SK-N-SH treated with all-trans-retinoic acid at 6 μM for 48 hours (cell line): ENCODE measurements around the gene RRM1.

Experiments
- ATAC-seq: fragments of 200-7000 bp; cut with Tn5 transposase; 3 replicates; pipeline ENCODE4 v1.9.1; 2020; ENCODE audit warnings: mild to moderate bottlenecking, moderate library complexity
- ARNTL ChIP-seq: fragments of 450-650 bp; formaldehyde crosslinking; IDR thresholded peaks from 2 replicates; pipeline ENCODE4 v1.5.0; 2020; ENCODE audit warnings: low read depth, mild to moderate bottlenecking, moderate library complexity, borderline replicate concordance
- BACH2 ChIP-seq: fragments of 250-450 bp; sonication (Bioruptor Pico); IDR thresholded peaks from 2 replicates; pipeline ENCODE4 v1.9.0; 2021; ENCODE audit warnings: mild to moderate bottlenecking, borderline replicate concordance
- CSDC2 ChIP-seq: fragments of 250-450 bp; sonication (Bioruptor Pico); IDR thresholded peaks from 2 replicates; pipeline ENCODE4 v1.5.0; 2020; ENCODE audit warnings: mild to moderate bottlenecking, moderate library complexity
- ESRRG ChIP-seq: fragments of 250-450 bp; sonication (Bioruptor Pico); IDR thresholded peaks from 2 replicates; pipeline ENCODE4 v1.6.1; 2021; ENCODE audit warnings: mild to moderate bottlenecking
- GLIS3 ChIP-seq: fragments of 250-450 bp; sonication (Bioruptor Pico); IDR thresholded peaks from 2 replicates; pipeline ENCODE4 v1.5.0; 2020; ENCODE audit warnings: mild to moderate bottlenecking, moderate library complexity
- ISL1 ChIP-seq: fragments of 250-450 bp; sonication (Bioruptor Pico); IDR thresholded peaks from 2 replicates; pipeline ENCODE4 v2.1.2; 2022; ENCODE audit warnings: mild to moderate bottlenecking, moderate library complexity
- OSR1 ChIP-seq: fragments of 250-450 bp; sonication (Bioruptor Pico); IDR thresholded peaks from 2 replicates; pipeline ENCODE4 v1.8.0; 2022; ENCODE audit warnings: moderate library complexity, mild to moderate bottlenecking, inconsistent platforms
- POU6F1 ChIP-seq: fragments of 250-450 bp; sonication (Bioruptor Pico); IDR thresholded peaks from 2 replicates; pipeline ENCODE4 v1.8.0; 2021; ENCODE audit warnings: low read depth, mild to moderate bottlenecking, moderate library complexity, borderline replicate concordance
- PPARA ChIP-seq: fragments of 250-450 bp; sonication (Bioruptor Pico); IDR thresholded peaks from 2 replicates; pipeline ENCODE4 v1.5.0; 2020; ENCODE audit warnings: mild to moderate bottlenecking, borderline replicate concordance
- RARB ChIP-seq: fragments of 250-450 bp; sonication (Bioruptor Pico); IDR thresholded peaks from 2 replicates; pipeline ENCODE4 v1.8.0; 2021; ENCODE audit warnings: mild to moderate bottlenecking, moderate library complexity
- SNAI2 ChIP-seq: fragments of 250-450 bp; sonication (Bioruptor Pico); IDR thresholded peaks from 2 replicates; pipeline ENCODE4 v1.5.0; 2020; ENCODE audit warnings: mild to moderate bottlenecking, moderate library complexity
- TOX ChIP-seq: fragments of 250-450 bp; sonication (Bioruptor Pico); IDR thresholded peaks from 2 replicates; pipeline ENCODE4 v1.8.0; 2021; ENCODE audit warnings: mild to moderate bottlenecking, moderate library complexity, borderline replicate concordance
- TSHZ2 ChIP-seq: fragments of 250-450 bp; sonication (Bioruptor Pico); IDR thresholded peaks from 2 replicates; pipeline ENCODE4 v1.5.0; 2020; ENCODE audit warnings: mild to moderate bottlenecking, moderate library complexity
- ZC3H10 ChIP-seq: fragments of 250-450 bp; sonication (Bioruptor Pico); IDR thresholded peaks from 2 replicates; pipeline ENCODE4 v1.5.1; 2021; ENCODE audit warnings: mild to moderate bottlenecking, moderate library complexity
- ZFP3 ChIP-seq: fragments of 250-450 bp; sonication (Bioruptor Pico); IDR thresholded peaks from 2 replicates; pipeline ENCODE4 v1.5.0; 2020; ENCODE audit warnings: mild to moderate bottlenecking, moderate library complexity
- ZFP30 ChIP-seq: fragments of 450-650 bp; formaldehyde crosslinking; IDR thresholded peaks from 2 replicates; pipeline ENCODE4 v1.5.0; 2022; ENCODE audit warnings: mild to moderate bottlenecking, moderate library complexity
- ZNF565 ChIP-seq: fragments of 450-650 bp; formaldehyde crosslinking; conservative IDR thresholded peaks from 2 replicates; pipeline ENCODE4 v1.5.0; 2020; ENCODE audit warnings: low read depth, mild to moderate bottlenecking, moderate library complexity
- ZNF70 ChIP-seq: fragments of 450-650 bp; formaldehyde crosslinking; IDR thresholded peaks from 2 replicates; pipeline ENCODE4 v1.5.0; 2020; ENCODE audit warnings: mild to moderate bottlenecking, moderate library complexity
- ZNF8 ChIP-seq: fragments of 450-650 bp; formaldehyde crosslinking; IDR thresholded peaks from 2 replicates; pipeline ENCODE4 v1.5.0; 2020; ENCODE audit warnings: mild to moderate bottlenecking, moderate library complexity
- TF ChIP-seq, protein P1 (sequence below): fragments of 250-450 bp; sonication (Bioruptor Pico); IDR thresholded peaks from 2 replicates; pipeline ENCODE4 v1.5.1; 2020; ENCODE audit warnings: low read depth, mild to moderate bottlenecking, moderate library complexity
- TF ChIP-seq, protein P2 (sequence below): fragments of 250-450 bp; sonication (Bioruptor Pico); IDR thresholded peaks from 2 replicates; pipeline ENCODE4 v1.5.1; 2021; ENCODE audit warnings: mild to moderate bottlenecking, moderate library complexity
- TF ChIP-seq, protein P3 (sequence below): fragments of 250-450 bp; sonication (Bioruptor Pico); IDR thresholded peaks from 2 replicates; pipeline ENCODE4 v1.8.0; 2020; ENCODE audit warnings: mild to moderate bottlenecking, moderate library complexity, borderline replicate concordance

RRM1 gene

DNA sequence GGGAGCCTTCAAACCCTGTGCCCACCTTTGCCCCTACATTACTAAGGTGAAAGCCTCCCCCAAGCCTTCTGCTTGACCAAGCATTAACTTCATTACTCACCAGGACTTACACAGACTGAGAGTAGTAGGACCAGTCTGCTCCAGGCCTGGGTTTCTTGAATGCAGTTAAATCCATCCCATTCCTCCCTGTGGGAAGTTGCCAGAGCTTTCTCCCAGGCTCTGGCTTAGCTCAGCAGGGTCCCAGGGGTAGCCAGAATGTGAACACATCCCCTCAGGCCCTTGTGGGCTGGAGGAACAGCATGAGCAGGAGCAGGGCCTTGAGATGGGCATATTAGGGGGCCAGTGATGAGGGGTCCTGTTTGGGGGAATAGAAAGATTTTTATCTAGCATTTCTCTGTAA lies 59.9 kb downstream of the RRM1 start:
- TF ChIP-seq, protein P1, sequence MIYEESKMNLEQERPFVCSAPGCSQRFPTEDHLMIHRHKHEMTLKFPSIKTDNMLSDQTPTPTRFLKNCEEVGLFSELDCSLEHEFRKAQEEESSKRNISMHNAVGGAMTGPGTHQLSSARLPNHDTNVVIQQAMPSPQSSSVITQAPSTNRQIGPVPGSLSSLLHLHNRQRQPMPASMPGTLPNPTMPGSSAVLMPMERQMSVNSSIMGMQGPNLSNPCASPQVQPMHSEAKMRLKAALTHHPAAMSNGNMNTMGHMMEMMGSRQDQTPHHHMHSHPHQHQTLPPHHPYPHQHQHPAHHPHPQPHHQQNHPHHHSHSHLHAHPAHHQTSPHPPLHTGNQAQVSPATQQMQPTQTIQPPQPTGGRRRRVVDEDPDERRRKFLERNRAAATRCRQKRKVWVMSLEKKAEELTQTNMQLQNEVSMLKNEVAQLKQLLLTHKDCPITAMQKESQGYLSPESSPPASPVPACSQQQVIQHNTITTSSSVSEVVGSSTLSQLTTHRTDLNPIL = no peak
- TF ChIP-seq, protein P2, sequence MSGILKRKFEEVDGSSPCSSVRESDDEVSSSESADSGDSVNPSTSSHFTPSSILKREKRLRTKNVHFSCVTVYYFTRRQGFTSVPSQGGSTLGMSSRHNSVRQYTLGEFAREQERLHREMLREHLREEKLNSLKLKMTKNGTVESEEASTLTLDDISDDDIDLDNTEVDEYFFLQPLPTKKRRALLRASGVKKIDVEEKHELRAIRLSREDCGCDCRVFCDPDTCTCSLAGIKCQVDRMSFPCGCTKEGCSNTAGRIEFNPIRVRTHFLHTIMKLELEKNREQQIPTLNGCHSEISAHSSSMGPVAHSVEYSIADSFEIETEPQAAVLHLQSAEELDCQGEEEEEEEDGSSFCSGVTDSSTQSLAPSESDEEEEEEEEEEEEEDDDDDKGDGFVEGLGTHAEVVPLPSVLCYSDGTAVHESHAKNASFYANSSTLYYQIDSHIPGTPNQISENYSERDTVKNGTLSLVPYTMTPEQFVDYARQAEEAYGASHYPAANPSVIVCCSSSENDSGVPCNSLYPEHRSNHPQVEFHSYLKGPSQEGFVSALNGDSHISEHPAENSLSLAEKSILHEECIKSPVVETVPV (CRISPR knock-in tag) = no peak
- no peak for TF ChIP-seq ARNTL (CRISPR knock-in tag)
- no peak for TF ChIP-seq ZFP30 (CRISPR knock-in tag)
- no peak for TF ChIP-seq CSDC2
- no peak for TF ChIP-seq ISL1 (CRISPR knock-in tag)
- TF ChIP-seq PPARA (CRISPR knock-in tag) = no peak
- TF ChIP-seq GLIS3 (CRISPR knock-in tag) = no peak
- TF ChIP-seq ZC3H10 (CRISPR knock-in tag) = no peak
- TF ChIP-seq OSR1 (CRISPR knock-in tag) = no peak
- TF ChIP-seq ZFP3 (CRISPR knock-in tag) = no peak
- TF ChIP-seq ESRRG (CRISPR knock-in tag) = no peak
- TF ChIP-seq, protein P3, sequence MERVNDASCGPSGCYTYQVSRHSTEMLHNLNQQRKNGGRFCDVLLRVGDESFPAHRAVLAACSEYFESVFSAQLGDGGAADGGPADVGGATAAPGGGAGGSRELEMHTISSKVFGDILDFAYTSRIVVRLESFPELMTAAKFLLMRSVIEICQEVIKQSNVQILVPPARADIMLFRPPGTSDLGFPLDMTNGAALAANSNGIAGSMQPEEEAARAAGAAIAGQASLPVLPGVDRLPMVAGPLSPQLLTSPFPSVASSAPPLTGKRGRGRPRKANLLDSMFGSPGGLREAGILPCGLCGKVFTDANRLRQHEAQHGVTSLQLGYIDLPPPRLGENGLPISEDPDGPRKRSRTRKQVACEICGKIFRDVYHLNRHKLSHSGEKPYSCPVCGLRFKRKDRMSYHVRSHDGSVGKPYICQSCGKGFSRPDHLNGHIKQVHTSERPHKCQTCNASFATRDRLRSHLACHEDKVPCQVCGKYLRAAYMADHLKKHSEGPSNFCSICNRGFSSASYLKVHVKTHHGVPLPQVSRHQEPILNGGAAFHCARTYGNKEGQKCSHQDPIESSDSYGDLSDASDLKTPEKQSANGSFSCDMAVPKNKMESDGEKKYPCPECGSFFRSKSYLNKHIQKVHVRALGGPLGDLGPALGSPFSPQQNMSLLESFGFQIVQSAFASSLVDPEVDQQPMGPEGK (CRISPR knock-in tag) = no peak
- TF ChIP-seq ZNF70 (CRISPR knock-in tag) = no peak
- TF ChIP-seq TSHZ2 (CRISPR knock-in tag) = no peak
- TF ChIP-seq ZNF8 = no peak
- TF ChIP-seq TOX (CRISPR knock-in tag) = no peak
- no peak for TF ChIP-seq ZNF565 (CRISPR knock-in tag)
- no peak for TF ChIP-seq SNAI2 (CRISPR knock-in tag)
- TF ChIP-seq, all 23 proteins: peak for 0
- ATAC-seq = no peak

DNA sequence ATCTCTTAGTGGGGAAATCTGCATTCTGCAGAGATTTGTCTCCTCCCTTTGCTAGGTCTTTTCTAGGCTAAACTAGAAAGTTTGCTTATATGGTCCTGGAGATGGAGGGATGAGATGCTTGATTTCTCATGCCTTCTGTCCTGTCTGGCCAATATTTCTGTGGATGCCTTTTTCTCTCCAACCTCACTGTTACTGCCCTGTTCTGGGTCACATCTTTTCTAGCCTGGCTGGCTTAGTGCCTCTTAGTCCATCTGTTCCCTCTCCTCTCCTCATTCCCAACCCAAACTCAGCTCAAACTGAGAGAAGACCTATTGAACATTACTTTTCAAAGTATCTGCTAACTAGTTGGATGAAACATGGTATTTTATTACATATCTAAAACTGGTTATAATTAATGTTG lies 62.0 kb downstream of the RRM1 start:
- no peak for ATAC-seq
- TF ChIP-seq BACH2 (CRISPR knock-in tag) = no peak
- TF ChIP-seq POU6F1 (CRISPR knock-in tag) = no peak
- no peak for TF ChIP-seq ZC3H10 (CRISPR knock-in tag)
- TF ChIP-seq TOX (CRISPR knock-in tag) = no peak
- TF ChIP-seq ARNTL (CRISPR knock-in tag) = no peak
- TF ChIP-seq, protein P2 (CRISPR knock-in tag) = no peak
- no peak for TF ChIP-seq ZFP30 (CRISPR knock-in tag)
- no peak for TF ChIP-seq RARB
- no peak for TF ChIP-seq TSHZ2 (CRISPR knock-in tag)
- TF ChIP-seq GLIS3 (CRISPR knock-in tag) = no peak
- no peak for TF ChIP-seq ISL1 (CRISPR knock-in tag)
- no peak for TF ChIP-seq ZNF565 (CRISPR knock-in tag)
- TF ChIP-seq OSR1 (CRISPR knock-in tag) = no peak
- TF ChIP-seq ZNF70 (CRISPR knock-in tag) = no peak
- TF ChIP-seq, protein P1 = no peak
- TF ChIP-seq ZNF8 = no peak
